ENCODE measurements around the gene NHERF1. TPM values are rescaled to one million over a fixed set of nuclear protein-coding genes. Genes with fewer than 3 reads are reported as not detected.

Gene NHERF1
- polyA plus RNA-seq, 1 of the 3 experiments (the other 2 are of a cell fraction), result 40.1 TPM

- no peak within 1 kb of the TSS for H3K4me3 ChIP-seq (ENCODE audit: low read depth in 2 of 2, low read length in 1 of 2)
- H3K9ac ChIP-seq, result no peak within 1 kb of the TSS
- 41% methylated on average over 8 of the region's 8 CpGs for WGBS (ENCODE audit: low lambda C conversion rate)
- TF ChIP-seq TAF1 (IDR thresholded peaks at IDR 0.05; ENCODE audit: borderline replicate concordance, low read depth, low read length) (no peak), FOXM1 (IDR thresholded peaks at IDR 0.05; ENCODE audit: low read depth) (no peak), SMC3 (IDR thresholded peaks at IDR 0.05; ENCODE audit: low read depth, low read length) (no peak), YY1 (IDR thresholded peaks at IDR 0.05; ENCODE audit: low read depth) (no peak), ELF1 (IDR thresholded peaks at IDR 0.05) (no peak), ZBTB33 (IDR thresholded peaks at IDR 0.05; ENCODE audit: borderline replicate concordance, low read depth) (no peak), NRF1 (IDR thresholded peaks at IDR 0.05; ENCODE audit: low read depth, low read length) (no peak), POLR2AphosphoS5 (IDR thresholded peaks at IDR 0.05; ENCODE audit: low read depth, low read length) (no peak), EP300 (IDR thresholded peaks at IDR 0.05; ENCODE audit: borderline replicate concordance in 1 of 2, low read depth in 1 of 2, low read length in 1 of 2) (no peak), RCOR1 (IDR thresholded peaks at IDR 0.05; ENCODE audit: low read length) (no peak), MXI1 (IDR thresholded peaks at IDR 0.05; ENCODE audit: low read depth, low read length) (no peak), MEF2A (IDR thresholded peaks at IDR 0.05; ENCODE audit: borderline replicate concordance, low read depth) (no peak), GATA2 (CRISPR knock-in tag; IDR thresholded peaks at IDR 0.05) (no peak), EZH2phosphoT487 (IDR thresholded peaks at IDR 0.05; ENCODE audit: borderline replicate concordance, low read depth) (no peak), RAD21 (IDR thresholded peaks at IDR 0.05; ENCODE audit: low read length) (no peak)
- TF ChIP-seq, protein P1, sequence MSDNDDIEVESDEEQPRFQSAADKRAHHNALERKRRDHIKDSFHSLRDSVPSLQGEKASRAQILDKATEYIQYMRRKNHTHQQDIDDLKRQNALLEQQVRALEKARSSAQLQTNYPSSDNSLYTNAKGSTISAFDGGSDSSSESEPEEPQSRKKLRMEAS (IDR thresholded peaks at IDR 0.05; ENCODE audit: low read depth), result no peak
- TF ChIP-seq, protein P2, sequence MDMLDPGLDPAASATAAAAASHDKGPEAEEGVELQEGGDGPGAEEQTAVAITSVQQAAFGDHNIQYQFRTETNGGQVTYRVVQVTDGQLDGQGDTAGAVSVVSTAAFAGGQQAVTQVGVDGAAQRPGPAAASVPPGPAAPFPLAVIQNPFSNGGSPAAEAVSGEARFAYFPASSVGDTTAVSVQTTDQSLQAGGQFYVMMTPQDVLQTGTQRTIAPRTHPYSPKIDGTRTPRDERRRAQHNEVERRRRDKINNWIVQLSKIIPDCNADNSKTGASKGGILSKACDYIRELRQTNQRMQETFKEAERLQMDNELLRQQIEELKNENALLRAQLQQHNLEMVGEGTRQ (IDR thresholded peaks at IDR 0.05; ENCODE audit: borderline replicate concordance, low read depth, low read length), result no peak
- TF ChIP-seq, protein P3, sequence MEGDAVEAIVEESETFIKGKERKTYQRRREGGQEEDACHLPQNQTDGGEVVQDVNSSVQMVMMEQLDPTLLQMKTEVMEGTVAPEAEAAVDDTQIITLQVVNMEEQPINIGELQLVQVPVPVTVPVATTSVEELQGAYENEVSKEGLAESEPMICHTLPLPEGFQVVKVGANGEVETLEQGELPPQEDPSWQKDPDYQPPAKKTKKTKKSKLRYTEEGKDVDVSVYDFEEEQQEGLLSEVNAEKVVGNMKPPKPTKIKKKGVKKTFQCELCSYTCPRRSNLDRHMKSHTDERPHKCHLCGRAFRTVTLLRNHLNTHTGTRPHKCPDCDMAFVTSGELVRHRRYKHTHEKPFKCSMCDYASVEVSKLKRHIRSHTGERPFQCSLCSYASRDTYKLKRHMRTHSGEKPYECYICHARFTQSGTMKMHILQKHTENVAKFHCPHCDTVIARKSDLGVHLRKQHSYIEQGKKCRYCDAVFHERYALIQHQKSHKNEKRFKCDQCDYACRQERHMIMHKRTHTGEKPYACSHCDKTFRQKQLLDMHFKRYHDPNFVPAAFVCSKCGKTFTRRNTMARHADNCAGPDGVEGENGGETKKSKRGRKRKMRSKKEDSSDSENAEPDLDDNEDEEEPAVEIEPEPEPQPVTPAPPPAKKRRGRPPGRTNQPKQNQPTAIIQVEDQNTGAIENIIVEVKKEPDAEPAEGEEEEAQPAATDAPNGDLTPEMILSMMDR (IDR thresholded peaks at IDR 0.05), result no peak
- TF ChIP-seq, protein P4, sequence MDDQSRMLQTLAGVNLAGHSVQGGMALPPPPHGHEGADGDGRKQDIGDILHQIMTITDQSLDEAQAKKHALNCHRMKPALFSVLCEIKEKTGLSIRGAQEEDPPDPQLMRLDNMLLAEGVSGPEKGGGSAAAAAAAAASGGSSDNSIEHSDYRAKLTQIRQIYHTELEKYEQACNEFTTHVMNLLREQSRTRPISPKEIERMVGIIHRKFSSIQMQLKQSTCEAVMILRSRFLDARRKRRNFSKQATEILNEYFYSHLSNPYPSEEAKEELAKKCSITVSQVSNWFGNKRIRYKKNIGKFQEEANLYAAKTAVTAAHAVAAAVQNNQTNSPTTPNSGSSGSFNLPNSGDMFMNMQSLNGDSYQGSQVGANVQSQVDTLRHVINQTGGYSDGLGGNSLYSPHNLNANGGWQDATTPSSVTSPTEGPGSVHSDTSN (IDR thresholded peaks at IDR 0.05), result no peak
- TF ChIP-seq, protein P5, sequence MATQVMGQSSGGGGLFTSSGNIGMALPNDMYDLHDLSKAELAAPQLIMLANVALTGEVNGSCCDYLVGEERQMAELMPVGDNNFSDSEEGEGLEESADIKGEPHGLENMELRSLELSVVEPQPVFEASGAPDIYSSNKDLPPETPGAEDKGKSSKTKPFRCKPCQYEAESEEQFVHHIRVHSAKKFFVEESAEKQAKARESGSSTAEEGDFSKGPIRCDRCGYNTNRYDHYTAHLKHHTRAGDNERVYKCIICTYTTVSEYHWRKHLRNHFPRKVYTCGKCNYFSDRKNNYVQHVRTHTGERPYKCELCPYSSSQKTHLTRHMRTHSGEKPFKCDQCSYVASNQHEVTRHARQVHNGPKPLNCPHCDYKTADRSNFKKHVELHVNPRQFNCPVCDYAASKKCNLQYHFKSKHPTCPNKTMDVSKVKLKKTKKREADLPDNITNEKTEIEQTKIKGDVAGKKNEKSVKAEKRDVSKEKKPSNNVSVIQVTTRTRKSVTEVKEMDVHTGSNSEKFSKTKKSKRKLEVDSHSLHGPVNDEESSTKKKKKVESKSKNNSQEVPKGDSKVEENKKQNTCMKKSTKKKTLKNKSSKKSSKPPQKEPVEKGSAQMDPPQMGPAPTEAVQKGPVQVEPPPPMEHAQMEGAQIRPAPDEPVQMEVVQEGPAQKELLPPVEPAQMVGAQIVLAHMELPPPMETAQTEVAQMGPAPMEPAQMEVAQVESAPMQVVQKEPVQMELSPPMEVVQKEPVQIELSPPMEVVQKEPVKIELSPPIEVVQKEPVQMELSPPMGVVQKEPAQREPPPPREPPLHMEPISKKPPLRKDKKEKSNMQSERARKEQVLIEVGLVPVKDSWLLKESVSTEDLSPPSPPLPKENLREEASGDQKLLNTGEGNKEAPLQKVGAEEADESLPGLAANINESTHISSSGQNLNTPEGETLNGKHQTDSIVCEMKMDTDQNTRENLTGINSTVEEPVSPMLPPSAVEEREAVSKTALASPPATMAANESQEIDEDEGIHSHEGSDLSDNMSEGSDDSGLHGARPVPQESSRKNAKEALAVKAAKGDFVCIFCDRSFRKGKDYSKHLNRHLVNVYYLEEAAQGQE (IDR thresholded peaks at IDR 0.05; ENCODE audit: low read depth, low read length), result no peak
- H3K4me2 ChIP-seq, result no peak within 1 kb of the TSS
- H4K20me1 ChIP-seq (ENCODE audit: insufficient read depth), result no peaks in the 10 kb centered on the region
- H3F3A ChIP-seq (replicated peaks; ENCODE audit: insufficient read depth), result no peaks in the 10 kb centered on the region
- no peaks in the 10 kb centered on the region for H3K9me3 ChIP-seq
- H3K9me2 ChIP-seq, result no peaks in the 10 kb centered on the region
- no peaks in the 10 kb centered on the region for H3K27me3 ChIP-seq (ENCODE audit: insufficient read depth)
- H3K36me3 ChIP-seq (replicated peaks in 1 of 2; ENCODE audit: control insufficient read depth in 1 of 2, insufficient read depth in 2 of 2, low read length in 1 of 2), result no peaks in the 10 kb centered on the region
- H3K79me2 ChIP-seq (ENCODE audit: insufficient read depth), result no peaks in the 10 kb centered on the region
- no peak within 1 kb of the TSS for H2AFZ ChIP-seq (ENCODE audit: low read depth)
- no peaks in the 10 kb centered on the region for H3K4me1 ChIP-seq (ENCODE audit: control insufficient read depth in 1 of 2, insufficient read depth in 2 of 2, low read depth in 1 of 2, low read length in 1 of 2)
- H3K27ac ChIP-seq (ENCODE audit: low read depth in 2 of 2, low read length in 1 of 2), result no peak within 1 kb of the TSS
- DNase-seq, result no peak
- ChIA-PET CTCF (interaction anchor here (2.0 kb wide), 1 partner anchor 55 kb away, joined by 8 read pairs; no protein-coding TSS in a partner anchor), POLR2A (interaction anchor here (0.7 kb wide), 1 partner anchor 12 kb away, joined by 3 read pairs; no protein-coding TSS in a partner anchor)
These were observed 35.7 kb upstream of the NHERF1 start, which contains the start of gene CD300LF for GRCh38 chr17:74712756-74713155. Gene CD300LF (minus strand): TSS chr17:74712923. CDS start chr17:74712866, 57 bp downstream.

Data from SK-N-SH (cell line).